Trophoblast cell (in vitro differentiated cells and primary cell): ENCODE measurements around the gene ZNF879.
A peak's percentile ranks its signal among the peaks of the same experiment; 100 is the strongest.

ENCODE experiments used
- DNase-seq, 2 donors: peaks; one replicate each; pipeline ENCODE4 v3.0.0-alpha.2; 2016
- H2AFZ ChIP-seq: 2 replicates; pipeline ENCODE4 v1.6.1; 2013; ENCODE audit warnings: low read length, moderate library complexity, mild to moderate bottlenecking; ENCODE audit not compliant: insufficient read depth, poor library complexity
- H2AK5ac ChIP-seq: 2 replicates; pipeline ENCODE4 v1.6.1; 2013; ENCODE audit warnings: mild to moderate bottlenecking, low read length
- H2BK120ac ChIP-seq: 2 replicates; pipeline ENCODE4 v1.6.1; 2013; ENCODE audit warnings: low read length, mild to moderate bottlenecking, moderate library complexity; ENCODE audit not compliant: insufficient read depth, poor library complexity
- H2BK12ac ChIP-seq: 2 replicates; pipeline ENCODE4 v1.6.1; 2013; ENCODE audit warnings: mild to moderate bottlenecking, low read length, moderate library complexity
- H2BK5ac ChIP-seq: 2 replicates; pipeline ENCODE4 v1.6.1; 2013; ENCODE audit warnings: low read length, low read depth, moderate library complexity, mild to moderate bottlenecking; ENCODE audit not compliant: poor library complexity
- H3K14ac ChIP-seq: 2 replicates; pipeline ENCODE4 v1.6.1; 2013; ENCODE audit warnings: mild to moderate bottlenecking, low read length
- H3K18ac ChIP-seq: 2 replicates; pipeline ENCODE4 v1.6.1; 2013; ENCODE audit warnings: mild to moderate bottlenecking, low read length
- H3K23ac ChIP-seq: 2 replicates; pipeline ENCODE4 v1.6.1; 2013; ENCODE audit warnings: low read length
- H3K27ac ChIP-seq: 2 replicates; pipeline ENCODE4 v1.5.1; 2013; ENCODE audit warnings: low read depth, mild to moderate bottlenecking, inconsistent platforms, low read length, moderate library complexity
- H3K27me3 ChIP-seq: 2 replicates; pipeline ENCODE4 v1.6.1; 2013; ENCODE audit warnings: inconsistent platforms, mild to moderate bottlenecking, low read length, moderate library complexity; ENCODE audit not compliant: insufficient read depth
- H3K36me3 ChIP-seq, 2 experiments: 1 replicate in 1 of 2; 2 replicates in 1 of 2; pipeline ENCODE4 v1.6.1; 2013; ENCODE audit warnings: low read length in 2 of 2, mild to moderate bottlenecking in 2 of 2, moderate library complexity in 1 of 2; ENCODE audit not compliant: insufficient read depth in 2 of 2, control insufficient read depth in 1 of 2
- H3K4ac ChIP-seq: 2 replicates; pipeline ENCODE4 v1.6.1; 2013; ENCODE audit warnings: low read depth, mild to moderate bottlenecking, low read length, moderate library complexity
- H3K4me1 ChIP-seq, 2 experiments: 1 replicate in 1 of 2; 2 replicates in 1 of 2; pipeline ENCODE4 v1.6.1; 2013; ENCODE audit warnings: low read length in 2 of 2, mild to moderate bottlenecking in 2 of 2, moderate library complexity in 1 of 2; ENCODE audit not compliant: insufficient read depth in 2 of 2, control insufficient read depth in 1 of 2
- H3K4me2 ChIP-seq: 2 replicates; pipeline ENCODE4 v1.6.1; 2013; ENCODE audit warnings: inconsistent platforms, mild to moderate bottlenecking, low read length, moderate library complexity
- H3K4me3 ChIP-seq: 2 replicates; pipeline ENCODE4 v1.5.1; 2013; ENCODE audit warnings: mild to moderate bottlenecking, low read depth, low read length, inconsistent platforms
- H3K79me1 ChIP-seq: one replicate; pipeline ENCODE4 v1.6.1; 2013; ENCODE audit warnings: low read length
- H3K79me2 ChIP-seq: 2 replicates; pipeline ENCODE4 v1.6.1; 2013; ENCODE audit warnings: low read length, mild to moderate bottlenecking; ENCODE audit not compliant: control insufficient read depth, insufficient read depth, poor library complexity
- H3K9ac ChIP-seq: 2 replicates; pipeline ENCODE4 v1.6.1; 2013; ENCODE audit warnings: mild to moderate bottlenecking, low read length
- H3K9me3 ChIP-seq: 2 replicates; pipeline ENCODE4 v1.6.1; 2013; ENCODE audit warnings: low read depth, mild to moderate bottlenecking, control low read depth, inconsistent platforms, low read length; ENCODE audit not compliant: insufficient read depth
- H4K12ac ChIP-seq: 2 replicates; pipeline ENCODE4 v1.6.1; 2013; ENCODE audit warnings: low read depth, mild to moderate bottlenecking, low read length, moderate library complexity
- H4K8ac ChIP-seq: 2 replicates; pipeline ENCODE4 v1.6.1; 2013; ENCODE audit warnings: low read depth, mild to moderate bottlenecking, low read length, moderate library complexity
- H4K91ac ChIP-seq: one replicate; pipeline ENCODE4 v1.6.1; 2013; ENCODE audit warnings: low read depth, mild to moderate bottlenecking, low read length, moderate library complexity
- WGBS: extraction: QIAGEN DNeasy Blood & Tissue Kit; methylation state at CpG from one replicate; pipeline ENCODE4 v1.1.7; 2013; ENCODE audit warnings: missing lambda C conversion rate; ENCODE audit not compliant: insufficient read length, insufficient coverage; ENCODE audit errors: extremely low coverage; 5-methylcytosine and 5-hydroxymethylcytosine counted together

The ZNF879 gene

DNA sequence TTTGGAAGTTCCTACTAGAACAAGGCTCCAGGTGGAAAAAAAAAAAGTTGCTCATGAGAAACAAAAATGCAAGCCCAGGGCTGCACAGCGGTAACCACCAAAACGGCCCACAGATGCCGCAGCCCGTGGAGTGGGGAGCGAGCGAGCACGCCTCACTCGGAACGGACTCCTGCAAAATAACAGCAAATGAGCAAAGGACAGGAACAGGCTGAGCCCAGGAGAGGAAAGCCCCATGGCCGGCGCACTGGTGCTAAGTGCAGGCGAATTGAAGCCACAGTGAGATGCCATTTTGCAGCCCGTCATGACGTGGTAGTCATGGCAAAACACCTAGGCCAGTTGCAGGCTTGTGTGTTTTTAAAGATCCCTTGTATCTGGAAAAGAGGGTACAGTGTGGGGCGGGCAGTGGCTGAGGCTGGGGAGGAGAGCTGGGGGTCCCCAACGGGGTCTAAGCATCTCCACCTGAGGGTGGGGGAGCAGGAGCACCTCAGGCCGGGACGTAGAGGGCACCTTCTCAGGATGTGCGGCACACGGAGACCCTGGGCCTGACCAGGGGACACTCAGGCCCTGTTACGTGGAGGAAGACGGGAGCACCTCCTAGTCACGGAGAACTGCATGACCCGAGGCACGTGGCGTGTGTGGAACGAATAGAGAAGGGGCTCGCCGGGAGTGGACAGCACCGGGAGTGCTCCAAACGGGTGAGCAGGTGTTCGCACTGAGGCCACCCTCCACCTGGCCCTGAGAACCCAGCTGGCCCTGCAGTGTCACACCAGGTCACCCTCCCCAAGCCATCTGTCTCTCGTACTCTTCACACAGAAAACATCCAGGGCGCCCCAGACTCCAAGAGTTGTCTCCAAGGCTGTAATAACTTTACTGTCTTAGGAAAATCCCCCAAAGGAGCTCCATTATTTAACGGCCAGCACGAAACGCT, 39.2 kb upstream of the ZNF879 start:
- Histone ChIP-seq H3K79me1 (no peaks in the 10 kb centered on the region), H3K4me2 (no peak overlapping the region), H3K4me1 (no peaks in the 10 kb centered on the region), H3K9ac (no peak overlapping the region), H3K27me3 (no peaks in the 10 kb centered on the region), H2BK5ac (no peak overlapping the region), H4K8ac (no peak overlapping the region), H3K14ac (no peak overlapping the region), H2BK120ac (no peak overlapping the region), H4K12ac (no peak overlapping the region), H2BK12ac (no peak overlapping the region), H3K9me3 (peaks cover 70% of the 10 kb centered on the region), H3K79me2 (no peaks in the 10 kb centered on the region), H2AK5ac (no peak overlapping the region), H4K91ac (no peak overlapping the region), H3K18ac (no peak overlapping the region), H3K27ac (no peak overlapping the region), H3K4me3 (peak overlapping the region; percentile 58), H2AFZ (no peak overlapping the region), H3K23ac (no peak overlapping the region), H3K36me3 (no peaks in the 10 kb centered on the region), H3K4ac (no peak overlapping the region)
- DNase-seq: no peak
- WGBS: no CpG with 5 or more reads among the region's 37 CpGs

DNA sequence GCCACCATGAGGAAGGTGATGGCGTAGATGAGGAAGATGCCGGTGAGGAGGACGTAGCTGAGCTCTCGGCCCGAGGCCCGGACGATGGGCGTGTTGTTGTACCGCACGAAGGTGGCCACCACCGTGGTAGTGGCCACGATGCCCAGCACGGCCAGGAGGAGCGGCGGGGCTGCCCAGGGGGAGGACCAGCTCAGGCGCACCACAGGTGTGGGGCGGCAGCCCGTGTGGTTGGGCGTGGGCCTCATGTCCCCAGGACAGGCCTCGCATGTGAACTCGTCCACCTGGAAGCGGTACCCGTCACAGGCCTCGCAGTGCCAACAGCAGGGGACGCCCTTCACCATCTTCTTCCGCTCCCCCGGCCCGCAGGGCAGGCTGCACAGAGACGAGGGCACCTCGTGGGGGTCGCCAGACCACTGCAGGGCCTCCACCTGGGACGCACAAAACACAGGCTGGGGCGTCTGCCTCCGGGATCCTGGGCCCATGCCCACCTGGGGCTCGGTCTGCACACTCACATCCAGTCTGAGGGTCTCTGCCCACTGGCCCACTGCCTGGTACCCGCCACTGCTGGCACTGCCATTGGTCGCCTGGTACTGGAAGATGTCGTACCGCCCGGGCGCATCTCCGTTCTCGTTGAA, 37.2 kb upstream of the ZNF879 start:
- H3K79me2 ChIP-seq: no peaks in the 10 kb centered on the region
- H3K36me3 ChIP-seq: no peaks in the 10 kb centered on the region

DNA sequence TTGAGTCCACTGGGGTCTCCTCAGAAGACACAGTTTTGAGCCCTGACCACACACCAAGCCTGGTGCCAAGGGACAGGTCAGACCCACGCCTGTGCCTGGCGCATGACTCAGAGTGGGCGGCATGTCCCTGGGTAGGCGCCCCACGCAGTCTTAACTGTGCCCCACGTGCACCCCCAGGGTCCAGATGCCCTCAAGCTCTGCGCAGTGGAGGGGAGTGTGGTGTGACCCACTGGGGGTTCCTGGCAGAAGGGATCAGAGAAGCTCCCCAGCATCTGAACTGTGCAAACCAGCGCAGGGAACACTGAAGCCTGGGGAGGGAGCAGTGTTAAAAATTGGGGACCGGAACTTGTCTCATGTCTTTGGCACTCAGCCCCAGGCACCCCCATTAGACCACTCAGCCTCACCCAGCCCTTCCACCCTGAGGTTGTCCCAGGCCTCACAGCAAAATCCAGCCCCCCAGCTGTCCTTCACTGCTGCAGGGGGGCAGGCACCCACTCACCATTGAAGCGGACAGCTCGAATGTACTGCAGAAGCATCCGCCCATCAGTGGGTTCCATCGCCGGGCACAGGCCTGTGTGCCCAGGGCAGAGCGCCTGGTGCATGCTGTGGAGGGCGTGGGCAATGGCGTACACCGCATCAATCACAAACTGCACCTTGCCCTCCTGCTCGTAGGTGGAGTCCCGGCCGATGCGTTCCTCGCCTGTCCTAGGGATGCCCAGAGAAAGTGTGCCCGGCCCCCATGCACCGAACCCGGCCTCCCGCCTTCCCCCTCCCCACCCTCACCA, 35.0 kb upstream of the ZNF879 start:
- Histone ChIP-seq H3K4ac (no peak overlapping the region), H2BK120ac (no peak overlapping the region), H3K4me3 (no peak overlapping the region), H3K14ac (no peak overlapping the region), H4K12ac (no peak overlapping the region), H2BK12ac (no peak overlapping the region), H3K4me2 (no peak overlapping the region), H3K79me1 (no peaks in the 10 kb centered on the region), H3K9me3 (peaks cover 67% of the 10 kb centered on the region), H4K91ac (no peak overlapping the region), H3K9ac (no peak overlapping the region), H3K4me1 (no peaks in the 10 kb centered on the region), H3K27ac (no peak overlapping the region), H2AK5ac (no peak overlapping the region), H3K79me2 (no peaks in the 10 kb centered on the region), H3K27me3 (peaks cover 2% of the 10 kb centered on the region), H3K36me3 (no peaks in the 10 kb centered on the region), H2BK5ac (no peak overlapping the region), H4K8ac (no peak overlapping the region), H2AFZ (no peak overlapping the region), H3K18ac (no peak overlapping the region), H3K23ac (no peak overlapping the region)
- DNase-seq: no peak
- no CpG with 5 or more reads among the region's 27 CpGs for WGBS

More for the DNA sequence above, 37.2 kb upstream of the ZNF879 start:
- Histone ChIP-seq H3K9ac (no peak overlapping the region), H2AFZ (no peak overlapping the region), H3K18ac (no peak overlapping the region), H2BK12ac (no peak overlapping the region), H3K4me3 (peak overlapping the region; percentile 52), H2AK5ac (no peak overlapping the region), H2BK5ac (no peak overlapping the region), H3K4me1 (no peaks in the 10 kb centered on the region), H2BK120ac (no peak overlapping the region), H3K79me1 (no peaks in the 10 kb centered on the region), H3K23ac (no peak overlapping the region), H3K4me2 (no peak overlapping the region), H3K27me3 (no peaks in the 10 kb centered on the region), H4K91ac (no peak overlapping the region), H3K14ac (no peak overlapping the region), H3K27ac (no peak overlapping the region), H3K4ac (no peak overlapping the region), H4K8ac (no peak overlapping the region), H3K9me3 (peaks cover 75% of the 10 kb centered on the region), H4K12ac (no peak overlapping the region)
- no peak for DNase-seq
- no CpG with 5 or more reads among the region's 43 CpGs for WGBS

DNA sequence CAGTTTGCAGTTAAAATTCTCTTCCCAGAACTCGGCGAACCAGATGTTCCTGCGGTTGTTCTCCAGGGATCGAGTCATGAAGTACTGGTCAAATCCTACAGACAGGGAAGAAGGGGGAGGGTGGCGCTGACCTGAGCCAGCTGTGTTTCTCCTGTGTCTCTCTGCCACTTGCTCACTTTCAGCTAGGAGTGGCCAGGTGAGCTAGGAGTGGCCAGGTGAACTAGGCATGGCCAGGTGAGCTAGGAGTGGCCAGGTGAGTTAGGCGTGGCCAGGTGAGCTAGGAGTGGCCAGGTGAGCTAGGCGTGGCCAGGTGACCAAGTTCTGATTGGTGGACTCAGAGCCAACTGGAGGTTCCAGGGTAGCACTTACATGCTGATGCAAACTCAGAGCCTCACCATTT, 34.3 kb upstream of the ZNF879 start:
- Histone ChIP-seq H3K18ac (no peak overlapping the region), H3K36me3 (no peaks in the 10 kb centered on the region), H3K4me3 (peak overlapping the region; percentile 43), H4K8ac (no peak overlapping the region), H3K9ac (no peak overlapping the region), H2AFZ (no peak overlapping the region), H3K4ac (no peak overlapping the region), H2BK5ac (no peak overlapping the region), H3K27me3 (peaks cover 9% of the 10 kb centered on the region), H3K4me1 (peaks cover 1% of the 10 kb centered on the region in 2 experiments), H4K12ac (no peak overlapping the region), H3K79me1 (no peaks in the 10 kb centered on the region), H2AK5ac (no peak overlapping the region), H3K23ac (no peak overlapping the region), H4K91ac (no peak overlapping the region), H2BK12ac (no peak overlapping the region), H3K14ac (no peak overlapping the region), H3K79me2 (no peaks in the 10 kb centered on the region), H3K9me3 (peaks cover 67% of the 10 kb centered on the region), H2BK120ac (no peak overlapping the region), H3K27ac (no peak overlapping the region), H3K4me2 (no peak overlapping the region)
- no peak for DNase-seq
- no CpG with 5 or more reads among the region's 7 CpGs for WGBS
